HepG2 (cell line): ENCODE data around the gene NDRG3. TPM values are rescaled to one million over a fixed set of nuclear protein-coding genes. Genes with fewer than 3 reads are reported as not detected.

Experiments
- BHLHE40 ChIP-seq: IDR thresholded peaks from 2 replicates; pipeline ENCODE4 v1.6.1; 2011; ENCODE audit warnings: low read length, improper control_type of control experiment
- DDIT3 ChIP-seq: sonication (generic); formaldehyde crosslinking; IDR thresholded peaks from 2 replicates; pipeline ENCODE4 v1.4.0; 2020; ENCODE audit warnings: mild to moderate bottlenecking, missing genetic modification reagents
- E2F2 ChIP-seq: sonication (generic); formaldehyde crosslinking; IDR thresholded peaks from 2 replicates; pipeline ENCODE4 v1.4.0; 2020; ENCODE audit warnings: missing genetic modification reagents, borderline replicate concordance
- EEA1 ChIP-seq: sonication (generic); formaldehyde crosslinking; IDR thresholded peaks from 2 replicates; pipeline ENCODE4 v1.5.1; 2020; ENCODE audit warnings: mild to moderate bottlenecking, missing genetic modification reagents, borderline replicate concordance
- HMG20A ChIP-seq: IDR thresholded peaks from 2 replicates; pipeline ENCODE4 v1.6.1; 2016; ENCODE audit warnings: borderline replicate concordance
- HMGXB4 ChIP-seq, 2 experiments: sonication (generic) in 1 of 2; formaldehyde crosslinking in 1 of 2; IDR thresholded peaks; 2 replicates each; pipeline versions ENCODE4 v1.4.0 to v1.6.1; 2018 to 2020; ENCODE audit warnings: missing genetic modification reagents in 2 of 2, borderline replicate concordance in 1 of 2, low read depth in 1 of 2, mild to moderate bottlenecking in 1 of 2, missing biosample characterization in 1 of 2
- IKZF1 ChIP-seq: fragments of 450-650 bp; IDR thresholded peaks from 2 replicates; pipeline ENCODE4 v1.7.1; 2016
- JDP2 ChIP-seq: sonication (generic); formaldehyde crosslinking; IDR thresholded peaks from 2 replicates; pipeline ENCODE4 v1.8.1; 2022; ENCODE audit warnings: missing genetic modification reagents, borderline replicate concordance
- KAT8 ChIP-seq: IDR thresholded peaks from 2 replicates; pipeline ENCODE4 v1.6.1; 2016; ENCODE audit warnings: missing genetic modification reagents, missing compliant biosample characterization
- KLF15 ChIP-seq: sonication (generic); formaldehyde crosslinking; IDR thresholded peaks from 2 replicates; pipeline ENCODE4 v1.8.1; 2023; ENCODE audit warnings: borderline replicate concordance, mild to moderate bottlenecking, inconsistent platforms, missing genetic modification reagents, mixed read lengths
- PPARG ChIP-seq: conservative IDR thresholded peaks from 2 replicates; pipeline ENCODE4 v1.6.1; 2016; ENCODE audit warnings: missing biosample characterization, missing genetic modification reagents
- SOX5 ChIP-seq: IDR thresholded peaks from 2 replicates; pipeline ENCODE4 v1.6.1; 2016; ENCODE audit warnings: borderline replicate concordance
- ZFY ChIP-seq: sonication (generic); formaldehyde crosslinking; IDR thresholded peaks from 2 replicates; pipeline ENCODE4 v1.4.0; 2020; ENCODE audit warnings: missing genetic modification reagents
- ZNF180 ChIP-seq: sonication (generic); formaldehyde crosslinking; IDR thresholded peaks from 2 replicates; pipeline ENCODE4 v1.4.0; 2020; ENCODE audit warnings: low read depth, missing genetic modification reagents, borderline replicate concordance
- ZNF263 ChIP-seq: sonication (generic); formaldehyde crosslinking; IDR thresholded peaks from 2 replicates; pipeline ENCODE4 v1.4.0; 2020; ENCODE audit warnings: missing genetic modification reagents
- ZNF331 ChIP-seq: sonication (generic); formaldehyde crosslinking; IDR thresholded peaks from 2 replicates; pipeline ENCODE4 v1.4.0; 2020; ENCODE audit warnings: missing genetic modification reagents
- ZNF850 ChIP-seq: sonication (generic); formaldehyde crosslinking; conservative IDR thresholded peaks from 2 replicates; pipeline ENCODE4 v1.9.0; 2021; ENCODE audit warnings: mild to moderate bottlenecking, missing genetic modification reagents
- polyA plus RNA-seq, 8 experiments: library from polyadenylated mRNA; depleted of rRNA in 3 of 8; stranded (reverse) in 7 of 8; unstranded in 1 of 8; fragments of >200 nt; fragmentation: Illumina TruSeq in 4 of 8; extraction: Trizol in 4 of 8; gene quantifications; 2 replicates each; pipeline versions ENCODE4 v1.2.1 to v1.2.3, GENCODE V29; 2011 to 2016; ENCODE audit warnings: low read depth in 4 of 8, missing spikeins in 1 of 8, mixed read lengths in 1 of 8; ENCODE audit not compliant: insufficient read depth in 1 of 8
- total RNA-seq, 5 experiments: library from RNA; depleted of rRNA; stranded (reverse); fragments of >200 nt; fragmentation: Illumina TruSeq; extraction: Trizol; gene quantifications; 2 replicates each; pipeline ENCODE4 v1.2.3, GENCODE V29; 2016; ENCODE audit warnings: low read depth in 1 of 5
- TF ChIP-seq, protein P1 (sequence below): sonication (generic); formaldehyde crosslinking; IDR thresholded peaks from 2 replicates; pipeline ENCODE4 v1.8.0; 2022; ENCODE audit warnings: missing genetic modification reagents, low read depth, mild to moderate bottlenecking, borderline replicate concordance
- TF ChIP-seq, protein P2 (sequence below): sonication (generic); formaldehyde crosslinking; IDR thresholded peaks from 2 replicates; pipeline ENCODE4 v1.5.0; 2020; ENCODE audit warnings: mild to moderate bottlenecking, low read depth, missing genetic modification reagents, borderline replicate concordance
- TF ChIP-seq, protein P3 (sequence below): sonication (generic); formaldehyde crosslinking; IDR thresholded peaks from 2 replicates; pipeline ENCODE4 v1.4.0; 2020; ENCODE audit warnings: low read depth, mild to moderate bottlenecking, missing genetic modification reagents
- TF ChIP-seq, protein P4 (sequence below): sonication (generic); formaldehyde crosslinking; IDR thresholded peaks from 2 replicates; pipeline ENCODE4 v1.4.0; 2020; ENCODE audit warnings: missing genetic modification reagents
- TF ChIP-seq, protein P5 (sequence below): sonication (generic); formaldehyde crosslinking; IDR thresholded peaks from 2 replicates; pipeline ENCODE4 v1.5.0; 2020; ENCODE audit warnings: missing genetic modification reagents

Gene NDRG3
- total and polyA plus RNA-seq, 2 of the 13 experiments (the other 11 are each of a cell fraction or from before 2014, with no cell fraction given): 36.0 to 40.5 TPM

DNA sequence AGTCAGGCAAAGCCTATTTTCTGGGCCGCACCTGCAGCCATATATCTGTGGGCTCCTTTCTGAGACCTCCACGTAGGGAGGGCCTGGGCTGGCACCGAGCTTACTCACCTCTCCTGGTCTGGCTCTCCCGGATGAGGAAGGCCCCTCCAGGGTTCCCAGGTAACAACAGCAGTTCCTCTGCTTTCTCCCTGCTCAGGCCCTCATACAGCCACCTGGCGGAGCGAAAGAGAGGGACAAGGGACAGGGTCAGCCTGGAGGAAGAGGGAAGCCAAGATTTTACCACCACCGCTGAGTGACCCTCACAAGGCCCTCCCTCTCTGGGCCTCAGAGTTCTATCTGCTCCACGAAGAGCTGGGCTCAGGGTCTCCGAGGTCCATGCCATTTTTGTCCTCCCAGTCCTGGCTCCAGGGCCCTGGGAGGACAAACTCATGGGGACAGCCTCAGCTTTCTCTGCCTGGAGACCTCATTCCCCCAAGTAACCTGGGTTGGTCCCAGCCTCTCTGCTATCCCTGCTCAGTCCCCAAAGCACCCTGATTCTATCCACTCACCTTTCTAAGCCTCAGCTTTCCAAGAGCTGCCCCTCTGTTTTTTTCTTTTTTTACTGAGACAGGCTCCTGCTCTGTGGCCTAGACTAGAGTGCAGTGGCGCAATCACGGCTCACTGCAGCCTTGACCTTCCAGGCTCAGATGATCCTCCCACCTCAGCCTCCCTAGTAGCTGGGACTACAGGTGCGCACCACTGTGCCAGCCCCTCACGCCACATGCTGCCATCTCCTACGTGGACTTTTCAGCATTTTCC lies 113.2 kb downstream of the NDRG3 start (continued):
- no peak for TF ChIP-seq KLF15 (CRISPR knock-in tag)
- no peak for TF ChIP-seq DDIT3
- TF ChIP-seq SOX5 (CRISPR knock-in tag): peak; percentile 43; the same call in 1 of the 2 replicates
- peak; percentile 88 for TF ChIP-seq ZNF263 (CRISPR knock-in tag)
- TF ChIP-seq, protein P1, sequence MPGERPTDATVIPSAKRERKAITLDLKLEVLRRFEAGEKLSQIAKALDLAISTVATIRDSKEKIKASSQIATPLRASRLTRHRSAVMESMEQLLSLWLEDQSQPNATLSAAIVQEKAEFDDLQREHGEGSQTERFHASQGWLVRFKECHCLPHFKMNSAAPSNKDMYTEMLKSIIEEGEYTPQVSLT (CRISPR knock-in tag): no peak
- peak; percentile 37 for TF ChIP-seq PPARG (CRISPR knock-in tag)
- TF ChIP-seq, protein P2, sequence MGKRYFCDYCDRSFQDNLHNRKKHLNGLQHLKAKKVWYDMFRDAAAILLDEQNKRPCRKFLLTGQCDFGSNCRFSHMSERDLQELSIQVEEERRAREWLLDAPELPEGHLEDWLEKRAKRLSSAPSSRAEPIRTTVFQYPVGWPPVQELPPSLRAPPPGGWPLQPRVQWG (CRISPR knock-in tag): no peak
- TF ChIP-seq, protein P3, sequence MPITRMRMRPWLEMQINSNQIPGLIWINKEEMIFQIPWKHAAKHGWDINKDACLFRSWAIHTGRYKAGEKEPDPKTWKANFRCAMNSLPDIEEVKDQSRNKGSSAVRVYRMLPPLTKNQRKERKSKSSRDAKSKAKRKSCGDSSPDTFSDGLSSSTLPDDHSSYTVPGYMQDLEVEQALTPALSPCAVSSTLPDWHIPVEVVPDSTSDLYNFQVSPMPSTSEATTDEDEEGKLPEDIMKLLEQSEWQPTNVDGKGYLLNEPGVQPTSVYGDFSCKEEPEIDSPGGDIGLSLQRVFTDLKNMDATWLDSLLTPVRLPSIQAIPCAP (CRISPR knock-in tag): no peak
- TF ChIP-seq, protein P4, sequence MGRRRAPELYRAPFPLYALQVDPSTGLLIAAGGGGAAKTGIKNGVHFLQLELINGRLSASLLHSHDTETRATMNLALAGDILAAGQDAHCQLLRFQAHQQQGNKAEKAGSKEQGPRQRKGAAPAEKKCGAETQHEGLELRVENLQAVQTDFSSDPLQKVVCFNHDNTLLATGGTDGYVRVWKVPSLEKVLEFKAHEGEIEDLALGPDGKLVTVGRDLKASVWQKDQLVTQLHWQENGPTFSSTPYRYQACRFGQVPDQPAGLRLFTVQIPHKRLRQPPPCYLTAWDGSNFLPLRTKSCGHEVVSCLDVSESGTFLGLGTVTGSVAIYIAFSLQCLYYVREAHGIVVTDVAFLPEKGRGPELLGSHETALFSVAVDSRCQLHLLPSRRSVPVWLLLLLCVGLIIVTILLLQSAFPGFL: no peak
- TF ChIP-seq EEA1: no peak
- TF ChIP-seq, protein P5, sequence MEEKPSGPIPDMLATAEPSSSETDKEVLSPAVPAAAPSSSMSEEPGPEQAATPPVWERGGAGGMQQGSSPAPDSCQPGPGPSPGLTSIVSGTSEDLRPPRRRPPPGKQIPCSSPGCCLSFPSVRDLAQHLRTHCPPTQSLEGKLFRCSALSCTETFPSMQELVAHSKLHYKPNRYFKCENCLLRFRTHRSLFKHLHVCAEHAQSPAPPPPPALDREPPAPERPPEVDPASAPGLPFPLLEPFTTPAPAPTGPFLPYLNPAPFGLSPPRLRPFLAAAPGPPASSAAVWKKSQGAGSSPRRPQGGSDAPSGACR (CRISPR knock-in tag): peak; percentile 99
- TF ChIP-seq ZFY (CRISPR knock-in tag): peak; percentile 90
- TF ChIP-seq ZNF331 (CRISPR knock-in tag): peak; percentile 74; the same call in 1 of the 2 replicates
- no peak for TF ChIP-seq BHLHE40
- TF ChIP-seq IKZF1: no peak
- no peak for TF ChIP-seq JDP2
- peak; percentile 67 for TF ChIP-seq HMG20A (CRISPR knock-in tag)
- no peak for TF ChIP-seq E2F2 (CRISPR knock-in tag)
- TF ChIP-seq ZNF850 (CRISPR knock-in tag): no peak
- no peak for TF ChIP-seq ZNF180
- TF ChIP-seq HMGXB4 (CRISPR knock-in tag; IDR thresholded peaks at IDR 0.05; ENCODE audit: borderline replicate concordance in 1 of 2, low read depth in 1 of 2): peak; percentile 83 to 89
- peak; percentile 64 for TF ChIP-seq KAT8
